Neural crest cell (in vitro differentiated cells): ENCODE results near the gene EFCAB8. TPM values are rescaled to one million over a fixed set of nuclear protein-coding genes. Genes with fewer than 3 reads are reported as not detected.
A peak's percentile ranks its signal among the peaks of the same experiment; 100 is the strongest.
"Not testable (repeated sequence)": the region's sequence is repeated elsewhere in the genome, so short reads cannot be mapped to it uniquely, and the experiment has no call there.

Experiments used
- DNase-seq: peaks from one replicate; pipeline ENCODE4 v3.0.0; 2021; ENCODE audit warnings: low read depth, mixed read lengths, low spot score
- H3K27ac Mint-ChIP-seq: one replicate; pipeline ENCODE4 v1.8.0; 2021; ENCODE audit warnings: mild to moderate bottlenecking, mixed read lengths; ENCODE audit not compliant: unreplicated experiment
- H3K27me3 Mint-ChIP-seq: 2 replicates; pipeline ENCODE4 v1.8.0; 2021; ENCODE audit warnings: low read depth, mild to moderate bottlenecking, mixed read lengths
- H3K36me3 Mint-ChIP-seq: 2 replicates; pipeline ENCODE4 v1.8.0; 2021; ENCODE audit warnings: low read depth, mild to moderate bottlenecking, mixed read lengths
- H3K4me1 Mint-ChIP-seq: 2 replicates; pipeline ENCODE4 v1.8.0; 2021; ENCODE audit warnings: mixed read lengths
- H3K4me3 Mint-ChIP-seq: one replicate; pipeline ENCODE4 v1.8.0; 2021; ENCODE audit warnings: mild to moderate bottlenecking, mixed read lengths
- H3K9me3 Mint-ChIP-seq: 2 replicates; pipeline ENCODE4 v1.8.0; 2021; ENCODE audit warnings: mixed read lengths
- total RNA-seq: library from RNA; stranded (reverse); gene quantifications from 2 replicates; pipeline ENCODE4 v1.2.1, GENCODE V29; 2021
- TF ChIP-seq, protein P1 (sequence below): fragments of 200-600 bp; sonication (generic); conservative IDR thresholded peaks from 2 replicates; pipeline ENCODE4 v1.5.0; 2021; ENCODE audit warnings: antibody characterized with exemption, mild to moderate bottlenecking

Gene EFCAB8
- total RNA-seq, 1 donor from 2014 or later, result 0.26 TPM

DNA sequence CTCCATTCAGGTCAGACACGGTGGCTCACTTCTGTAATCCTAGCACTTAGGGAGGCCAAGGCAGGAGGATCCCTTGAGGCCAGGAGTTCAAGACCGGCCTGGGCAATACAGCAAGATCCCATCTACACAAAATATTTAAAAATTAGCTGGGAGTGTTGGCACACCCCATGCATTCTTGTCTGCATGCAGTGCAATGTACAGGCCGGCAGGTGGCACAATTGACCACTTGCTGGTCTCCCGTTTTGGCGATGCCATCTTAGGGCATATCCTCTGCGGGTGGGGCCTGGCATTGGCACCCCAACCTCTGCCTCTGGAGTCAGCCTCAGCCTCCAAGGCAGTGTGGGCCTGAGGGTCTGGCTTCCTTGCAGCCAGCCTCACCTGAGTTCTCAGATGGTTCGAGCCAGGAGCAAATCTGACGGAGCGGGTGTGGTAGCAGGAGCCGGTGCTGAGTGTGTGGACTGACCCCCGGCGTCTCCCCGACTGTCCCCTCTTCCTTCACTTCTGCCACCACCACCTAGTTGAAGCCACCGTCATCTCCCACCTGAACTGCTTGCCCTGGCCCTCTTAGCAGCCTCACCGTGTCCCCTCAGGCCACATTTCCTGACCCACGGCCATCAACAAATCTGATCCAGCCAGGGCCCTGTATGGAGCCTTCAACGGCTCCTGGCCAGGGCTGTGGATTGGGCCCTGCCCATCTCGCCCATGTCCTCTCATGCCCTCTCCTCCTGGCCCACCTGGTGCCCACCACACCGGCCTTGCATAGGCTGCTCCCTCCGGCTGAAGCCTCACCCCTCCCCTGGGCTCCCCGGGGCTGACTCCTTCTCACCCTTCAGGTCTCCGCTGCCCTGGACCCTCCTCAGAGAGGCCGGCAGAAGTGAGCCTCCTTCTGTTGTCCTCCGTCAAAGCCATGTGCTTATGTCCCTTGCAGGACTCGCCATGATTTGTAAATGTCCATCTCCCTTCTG is 44.0 kb downstream of the EFCAB8 start:
- H3K27me3 Mint-ChIP-seq, result no peaks in the 10 kb centered on the region
- H3K4me3 Mint-ChIP-seq, result no peak overlapping the region
- H3K27ac Mint-ChIP-seq, result peak overlapping the region; percentile 13
- no peaks in the 10 kb centered on the region for H3K36me3 Mint-ChIP-seq
- TF ChIP-seq, protein P1, sequence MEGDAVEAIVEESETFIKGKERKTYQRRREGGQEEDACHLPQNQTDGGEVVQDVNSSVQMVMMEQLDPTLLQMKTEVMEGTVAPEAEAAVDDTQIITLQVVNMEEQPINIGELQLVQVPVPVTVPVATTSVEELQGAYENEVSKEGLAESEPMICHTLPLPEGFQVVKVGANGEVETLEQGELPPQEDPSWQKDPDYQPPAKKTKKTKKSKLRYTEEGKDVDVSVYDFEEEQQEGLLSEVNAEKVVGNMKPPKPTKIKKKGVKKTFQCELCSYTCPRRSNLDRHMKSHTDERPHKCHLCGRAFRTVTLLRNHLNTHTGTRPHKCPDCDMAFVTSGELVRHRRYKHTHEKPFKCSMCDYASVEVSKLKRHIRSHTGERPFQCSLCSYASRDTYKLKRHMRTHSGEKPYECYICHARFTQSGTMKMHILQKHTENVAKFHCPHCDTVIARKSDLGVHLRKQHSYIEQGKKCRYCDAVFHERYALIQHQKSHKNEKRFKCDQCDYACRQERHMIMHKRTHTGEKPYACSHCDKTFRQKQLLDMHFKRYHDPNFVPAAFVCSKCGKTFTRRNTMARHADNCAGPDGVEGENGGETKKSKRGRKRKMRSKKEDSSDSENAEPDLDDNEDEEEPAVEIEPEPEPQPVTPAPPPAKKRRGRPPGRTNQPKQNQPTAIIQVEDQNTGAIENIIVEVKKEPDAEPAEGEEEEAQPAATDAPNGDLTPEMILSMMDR, result peak; percentile 97
- H3K4me1 Mint-ChIP-seq, result peaks cover 19% of the 10 kb centered on the region
- peak; percentile 63 for DNase-seq
- no peaks in the 10 kb centered on the region for H3K9me3 Mint-ChIP-seq

- Mint-ChIP-seq H3K4me3 (no peak overlapping the region), H3K27ac (no peak overlapping the region), H3K27me3 (no peaks in the 10 kb centered on the region)
Observed at GRCh38 chr20:32903666-32904175, 45.0 kb downstream of the EFCAB8 start.

GRCh38 chr20:32904678-32905077 is 46.0 kb downstream of the EFCAB8 start:
- peaks cover 14% of the 10 kb centered on the region for H3K4me1 Mint-ChIP-seq
- H3K9me3 Mint-ChIP-seq, H3K27ac Mint-ChIP-seq, H3K36me3 Mint-ChIP-seq, H3K27me3 Mint-ChIP-seq, H3K4me3 Mint-ChIP-seq, DNase-seq: not testable (repeated sequence)

More at GRCh38 chr20:32903666-32904175, 45.0 kb downstream of the EFCAB8 start:
- Mint-ChIP-seq H3K36me3 (no peaks in the 10 kb centered on the region), H3K4me1 (peaks cover 15% of the 10 kb centered on the region), H3K9me3 (no peaks in the 10 kb centered on the region)
- DNase-seq, result no peak
- TF ChIP-seq, protein P1, result no peak

DNA sequence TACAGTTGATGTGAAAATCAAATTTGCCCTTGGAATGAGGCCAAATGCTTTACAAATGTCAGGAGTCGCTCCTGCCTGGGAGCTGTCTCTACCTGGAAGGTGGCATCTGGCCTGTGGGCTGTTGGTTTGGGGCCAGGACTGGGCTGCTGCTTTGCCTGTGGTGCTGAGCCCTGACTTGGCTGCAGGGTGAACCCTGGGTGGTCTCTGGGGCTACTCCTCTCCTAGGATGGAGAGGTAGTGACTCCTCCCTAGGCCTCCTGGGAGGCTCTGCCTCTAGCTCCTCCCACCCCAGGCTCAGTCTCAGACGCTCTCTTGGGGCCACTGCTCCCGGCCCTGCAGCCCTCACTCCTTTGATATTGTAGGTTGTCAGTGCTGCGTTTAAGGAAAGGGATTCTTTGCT is 47.5 kb downstream of the EFCAB8 start:
- H3K4me3 Mint-ChIP-seq, result no peak overlapping the region
- DNase-seq, result no peak
- peaks cover 9% of the 10 kb centered on the region for H3K4me1 Mint-ChIP-seq
- no peaks in the 10 kb centered on the region for H3K9me3 Mint-ChIP-seq
- no peaks in the 10 kb centered on the region for H3K36me3 Mint-ChIP-seq
- TF ChIP-seq, protein P1, result no peak
- H3K27ac Mint-ChIP-seq, result no peak overlapping the region
- H3K27me3 Mint-ChIP-seq, result no peaks in the 10 kb centered on the region

DNA sequence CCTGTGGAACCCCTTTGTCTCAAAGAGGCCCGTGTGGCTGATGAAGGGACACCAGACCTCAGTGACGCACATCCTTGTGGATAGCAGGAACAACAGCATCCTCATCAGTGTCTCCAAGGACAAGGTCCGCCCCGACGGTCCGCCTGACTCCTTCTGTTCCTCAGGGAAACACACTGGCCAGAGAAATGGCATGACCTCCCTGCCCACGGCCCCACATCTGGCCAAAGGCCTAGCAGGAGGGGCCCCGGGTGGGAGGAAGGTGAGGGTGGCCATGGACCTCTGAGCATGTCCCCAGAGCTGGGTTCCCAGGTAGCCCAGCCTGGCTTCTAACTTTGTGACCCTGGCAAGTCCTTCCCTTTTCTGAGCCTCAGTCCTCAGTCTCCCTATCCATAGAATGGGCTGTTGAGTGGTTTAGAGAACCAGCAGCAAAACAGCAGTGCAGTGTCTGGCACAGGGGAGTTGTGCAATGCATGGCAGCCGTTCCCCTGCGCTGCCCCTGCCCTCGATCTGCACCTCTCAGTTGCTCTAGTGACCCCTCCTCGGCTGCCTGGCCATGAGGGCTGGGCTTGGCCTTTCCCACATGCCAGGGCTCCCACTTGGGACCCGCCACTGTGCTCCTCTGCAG is 48.3 kb downstream of the EFCAB8 start:
- Mint-ChIP-seq H3K27ac (no peak overlapping the region), H3K4me1 (peaks cover 13% of the 10 kb centered on the region), H3K4me3 (no peak overlapping the region), H3K36me3 (no peaks in the 10 kb centered on the region), H3K27me3 (no peaks in the 10 kb centered on the region), H3K9me3 (no peaks in the 10 kb centered on the region)
- DNase-seq, result no peak
- TF ChIP-seq, protein P1, result no peak
